Measurements from ENCODE around the gene LRRK1. TPM values are rescaled to one million over a fixed set of nuclear protein-coding genes. Genes with fewer than 3 reads are reported as not detected.

Gene LRRK1
- total RNA-seq, 1 donor from 2014 or later = 4.8 TPM

GRCh38 chr15:101051291-101052030 is 132.3 kb downstream of the LRRK1 start:
- no peak for DNase-seq (ENCODE audit: low spot score)
- Mint-ChIP-seq H3K9me3 (ENCODE audit: unreplicated experiment) (no peaks in the 10 kb centered on the region), H3K4me1 (ENCODE audit: unreplicated experiment) (peaks cover 22% of the 10 kb centered on the region), H3K4me3 (ENCODE audit: unreplicated experiment) (no peak overlapping the region), H3K36me3 (ENCODE audit: low read depth, unreplicated experiment) (peaks cover 11% of the 10 kb centered on the region), H3K27me3 (ENCODE audit: unreplicated experiment) (peaks cover 7% of the 10 kb centered on the region), H3K27ac (ENCODE audit: unreplicated experiment) (no peak overlapping the region)
- no peak for TF ChIP-seq CTCF (IDR thresholded peaks at IDR 0.05; ENCODE audit: unreplicated experiment)

- Mint-ChIP-seq H3K9me3 (ENCODE audit: unreplicated experiment) (no peaks in the 10 kb centered on the region), H3K36me3 (ENCODE audit: low read depth, unreplicated experiment) (peaks cover 12% of the 10 kb centered on the region), H3K27ac (ENCODE audit: unreplicated experiment) (no peak overlapping the region), H3K4me1 (ENCODE audit: unreplicated experiment) (peaks cover 22% of the 10 kb centered on the region), H3K4me3 (ENCODE audit: unreplicated experiment) (no peak overlapping the region), H3K27me3 (ENCODE audit: unreplicated experiment) (peaks cover 7% of the 10 kb centered on the region)
- TF ChIP-seq CTCF (IDR thresholded peaks at IDR 0.05; ENCODE audit: unreplicated experiment) = no peak
- no peak for DNase-seq (ENCODE audit: low spot score)
Measured at GRCh38 chr15:101052031-101052620, 133.0 kb downstream of the LRRK1 start.

- TF ChIP-seq CTCF (IDR thresholded peaks at IDR 0.05; ENCODE audit: unreplicated experiment) = no peak
- Mint-ChIP-seq H3K27me3 (ENCODE audit: unreplicated experiment) (peaks cover 7% of the 10 kb centered on the region), H3K9me3 (ENCODE audit: unreplicated experiment) (no peaks in the 10 kb centered on the region), H3K4me1 (ENCODE audit: unreplicated experiment) (peaks cover 21% of the 10 kb centered on the region), H3K4me3 (ENCODE audit: unreplicated experiment) (no peak overlapping the region), H3K27ac (ENCODE audit: unreplicated experiment) (no peak overlapping the region), H3K36me3 (ENCODE audit: low read depth, unreplicated experiment) (peaks cover 15% of the 10 kb centered on the region)
- no peak for DNase-seq (ENCODE audit: low spot score)
Measured at GRCh38 chr15:101052681-101053121, 133.5 kb downstream of the LRRK1 start.

GRCh38 chr15:101053261-101053660 is 134.1 kb downstream of the LRRK1 start:
- H3K36me3 Mint-ChIP-seq (ENCODE audit: low read depth, unreplicated experiment) = peaks cover 15% of the 10 kb centered on the region
- no peak for DNase-seq (ENCODE audit: low spot score)
- H3K9me3 Mint-ChIP-seq (ENCODE audit: unreplicated experiment) = no peaks in the 10 kb centered on the region
- H3K27me3 Mint-ChIP-seq (ENCODE audit: unreplicated experiment) = peaks cover 8% of the 10 kb centered on the region
- no peak overlapping the region for H3K4me3 Mint-ChIP-seq (ENCODE audit: unreplicated experiment)
- peaks cover 18% of the 10 kb centered on the region for H3K4me1 Mint-ChIP-seq (ENCODE audit: unreplicated experiment)
- H3K27ac Mint-ChIP-seq (ENCODE audit: unreplicated experiment) = no peak overlapping the region
- no peak for TF ChIP-seq CTCF (IDR thresholded peaks at IDR 0.05; ENCODE audit: unreplicated experiment)

- Mint-ChIP-seq H3K4me1 (ENCODE audit: unreplicated experiment) (peaks cover 13% of the 10 kb centered on the region), H3K4me3 (ENCODE audit: unreplicated experiment) (no peak overlapping the region), H3K9me3 (ENCODE audit: unreplicated experiment) (no peaks in the 10 kb centered on the region), H3K36me3 (ENCODE audit: low read depth, unreplicated experiment) (peaks cover 15% of the 10 kb centered on the region), H3K27ac (ENCODE audit: unreplicated experiment) (no peak overlapping the region), H3K27me3 (ENCODE audit: unreplicated experiment) (peaks cover 7% of the 10 kb centered on the region)
- TF ChIP-seq CTCF (IDR thresholded peaks at IDR 0.05; ENCODE audit: unreplicated experiment) = no peak
- DNase-seq (ENCODE audit: low spot score) = no peak
Measured at GRCh38 chr15:101054116-101054515, 135.0 kb downstream of the LRRK1 start.

Measured in endothelial cell (in vitro differentiated cells).